HG02970 (cell line): ENCODE results near the gene HCCS.

ENCODE experiments used
- ATAC-seq: cut with Tn5 transposase; IDR thresholded peaks from one replicate; pipeline ENCODE4 v1.9.1; 2021; ENCODE audit warnings: mild to moderate bottlenecking, moderate library complexity, moderate number of reproducible peaks; ENCODE audit not compliant: unreplicated experiment, low FRiP score

HCCS gene

DNA sequence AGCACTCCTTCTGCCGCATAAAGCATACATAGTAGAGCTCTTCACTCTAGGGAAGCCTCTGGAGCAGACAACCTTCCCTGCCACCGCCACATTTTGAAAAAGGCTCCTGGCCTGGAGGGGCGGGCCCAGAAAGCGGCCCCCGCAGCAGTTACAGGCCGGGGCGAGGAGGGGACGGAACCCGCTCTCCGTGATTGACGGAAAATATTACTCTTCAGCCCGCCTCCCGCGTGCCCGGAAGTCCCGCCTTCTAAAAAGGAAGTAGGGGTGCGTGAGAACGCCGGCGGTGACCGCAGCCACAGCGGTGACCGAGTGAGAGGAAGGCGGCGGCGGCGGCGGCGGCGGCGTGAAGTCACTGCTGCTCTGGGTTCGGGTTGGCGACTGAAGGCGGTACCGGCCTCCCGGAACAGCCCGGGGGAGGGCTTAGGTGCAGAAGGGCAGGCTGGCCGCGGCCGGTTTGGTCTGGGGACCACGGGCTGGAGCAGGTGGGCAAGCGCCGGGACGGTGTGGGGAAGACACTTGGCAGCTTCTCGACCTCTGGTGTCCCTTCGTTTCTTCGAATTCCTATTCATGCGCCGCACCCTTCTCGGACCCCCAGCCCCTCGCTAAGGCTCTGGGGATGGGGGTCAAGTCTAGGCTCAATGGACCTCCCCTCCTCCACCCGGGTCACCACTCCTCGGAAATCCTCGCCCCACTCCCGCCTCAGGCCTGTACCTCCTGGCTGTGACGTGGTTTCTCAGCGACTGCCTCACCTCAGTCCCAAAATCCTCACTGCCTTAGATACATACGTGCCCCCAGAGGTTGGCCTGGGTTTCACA lies at the start of gene HCCS:
Gene HCCS, plus strand, starts transcription at position 296 of the 815 bp plus-strand sequence. CDS start 729 bp downstream, outside the sequence.
- ATAC-seq = peak; percentile 84

DNA sequence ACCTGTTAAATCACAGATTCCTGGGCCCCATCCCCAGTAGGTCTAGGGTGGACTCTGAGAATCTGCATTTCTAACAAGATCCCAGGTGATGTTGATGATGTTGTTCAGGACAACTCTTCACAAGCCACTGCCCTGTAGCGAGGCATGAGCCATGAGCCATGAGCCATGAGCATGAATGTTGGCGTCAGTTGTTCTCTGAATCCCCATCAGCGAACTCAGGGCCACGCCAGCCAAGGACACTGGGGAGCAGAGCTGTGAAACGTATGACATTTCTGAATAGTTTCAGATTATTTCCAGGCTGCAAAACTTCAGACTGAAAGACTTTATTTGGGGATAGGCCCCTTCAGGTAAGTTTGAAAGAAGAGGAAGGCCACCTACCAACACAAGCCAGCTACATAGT lies 46.9 kb upstream of the HCCS start:
- ATAC-seq = no peak

DNA sequence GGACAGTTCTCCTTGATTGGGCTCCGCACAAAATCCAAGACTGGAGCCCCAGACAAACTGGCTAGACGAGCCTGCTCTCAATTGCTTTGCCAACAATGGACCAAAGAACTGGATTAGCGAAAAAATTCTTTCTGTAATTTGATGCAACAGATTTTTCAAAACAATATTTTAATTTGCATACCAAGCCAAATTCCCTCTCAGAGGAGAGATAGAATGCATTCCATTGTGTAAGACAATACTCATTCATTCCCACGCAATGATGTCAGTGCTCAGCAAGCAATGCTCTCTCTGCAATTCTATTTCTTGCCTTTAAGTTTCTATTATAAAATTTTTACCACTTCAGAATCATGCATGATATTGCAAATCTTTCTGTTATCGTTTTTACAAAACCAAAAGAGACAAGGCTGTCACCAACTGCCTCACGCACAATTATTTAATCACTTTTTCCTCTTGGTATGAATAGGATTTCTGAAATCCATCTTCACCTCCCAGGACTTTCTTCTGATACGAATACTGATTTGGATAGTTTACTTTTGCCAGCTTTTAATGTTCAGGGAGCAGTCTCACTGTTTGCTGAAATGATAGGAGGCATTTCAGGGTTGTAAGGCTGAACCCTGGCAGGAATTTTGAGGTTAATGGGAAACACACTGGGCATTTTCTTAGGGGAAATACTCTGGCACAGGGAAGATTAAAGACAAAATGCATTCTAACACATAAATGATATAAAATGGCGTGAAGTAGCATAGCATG lies 46.1 kb upstream of the HCCS start:
- ATAC-seq = no peak

DNA sequence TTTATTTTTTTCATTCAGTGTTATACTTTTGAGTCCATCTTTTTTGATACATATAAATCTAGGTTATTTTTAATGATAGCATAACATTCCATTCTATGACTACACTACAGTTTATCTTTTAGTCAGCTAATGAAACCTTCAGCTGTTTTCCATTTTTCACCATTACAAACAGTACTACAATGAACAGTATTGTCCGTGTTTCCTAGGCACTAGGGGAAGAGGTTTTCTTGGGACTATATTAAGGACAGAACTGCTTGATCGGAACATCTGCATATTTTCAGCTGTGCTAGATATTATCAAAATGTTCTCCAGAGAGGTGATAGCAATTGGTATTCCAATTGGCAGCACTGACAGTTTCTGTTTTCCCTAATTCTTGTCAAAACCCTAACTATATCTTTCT lies 44.3 kb upstream of the HCCS start:
- ATAC-seq = no peak

DNA sequence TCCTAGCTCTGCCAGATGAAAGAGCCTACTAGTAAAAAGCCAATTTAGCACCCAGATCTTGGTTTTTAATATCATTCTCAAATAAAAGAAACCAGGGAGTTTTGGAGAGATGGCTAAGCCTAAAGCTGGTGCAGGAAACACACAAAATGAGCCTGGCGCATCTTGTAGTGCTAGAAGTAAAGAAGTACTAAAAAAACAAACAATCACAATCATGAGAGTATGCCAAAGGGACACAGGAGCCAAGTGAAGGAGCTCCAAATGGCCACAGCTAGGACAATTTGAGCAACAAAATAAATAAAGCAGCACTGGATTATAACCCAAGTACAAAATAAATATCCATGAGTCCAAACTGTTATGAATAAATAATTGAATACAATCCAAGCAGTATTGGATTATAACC lies 37.8 kb upstream of the HCCS start:
- no peak for ATAC-seq

DNA sequence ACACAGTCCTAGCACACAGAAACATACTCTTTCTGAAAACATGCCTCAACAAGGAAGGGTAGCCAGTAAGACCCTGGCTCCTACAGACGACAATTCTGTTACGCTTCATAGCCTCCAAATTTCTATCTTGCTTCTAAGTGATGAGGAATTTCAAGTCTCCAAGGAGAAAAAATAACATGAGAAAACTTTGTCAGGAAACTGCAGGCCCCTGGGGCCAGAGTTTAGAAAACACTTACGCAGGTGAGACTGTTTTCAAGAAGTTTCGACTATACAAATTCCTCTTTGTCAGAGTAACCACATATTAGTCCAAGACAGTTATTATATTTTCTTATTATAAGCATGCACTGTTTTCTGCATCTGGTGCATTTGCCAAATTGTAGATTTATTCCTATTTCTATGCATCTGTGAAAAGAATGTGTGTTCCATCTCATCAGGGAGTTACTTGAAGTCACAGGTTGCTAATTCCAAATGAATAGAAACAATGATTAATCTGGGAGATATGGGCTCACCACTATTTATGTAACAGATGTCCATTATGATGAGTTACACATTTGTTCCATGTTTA lies 30.3 kb upstream of the HCCS start:
- ATAC-seq = no peak

DNA sequence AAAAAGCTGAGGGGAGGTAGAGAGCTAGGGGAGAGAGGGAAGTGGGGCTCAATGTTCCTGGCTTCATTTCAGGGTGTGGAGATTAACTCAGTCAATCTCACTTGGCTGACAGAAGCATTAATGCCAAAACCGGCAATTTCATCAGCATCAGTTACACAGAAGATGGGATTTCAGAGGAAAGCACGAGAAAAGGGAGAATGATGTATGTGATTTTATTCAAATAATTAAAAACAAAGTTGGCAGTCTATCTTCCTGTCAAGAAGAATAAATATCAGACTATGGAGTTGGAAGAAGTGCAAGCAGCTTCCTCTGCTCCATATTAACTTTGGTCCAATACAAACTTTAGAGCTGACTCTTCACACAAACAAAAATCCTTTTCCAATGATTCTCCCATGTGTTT lies 29.6 kb upstream of the HCCS start:
- ATAC-seq = no peak

DNA sequence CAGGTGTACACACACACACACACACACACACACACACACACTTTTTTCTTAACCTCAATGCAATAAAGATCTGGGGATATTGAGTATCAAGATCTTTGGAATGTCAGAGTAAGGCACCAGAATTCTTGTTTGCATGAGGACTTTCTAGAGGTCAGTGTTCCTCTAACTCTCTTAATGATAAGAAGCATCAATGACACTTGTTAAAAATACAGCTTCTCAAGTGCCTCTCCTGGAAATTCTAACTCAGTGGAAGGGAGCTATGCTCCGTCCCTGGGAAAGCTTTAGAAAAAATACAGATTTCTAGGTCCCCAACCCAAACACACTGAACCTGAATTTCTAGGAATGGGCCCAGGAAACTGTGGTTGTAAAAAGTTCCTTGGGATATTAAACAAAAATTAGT lies 25.8 kb upstream of the HCCS start:
- no peak for ATAC-seq

DNA sequence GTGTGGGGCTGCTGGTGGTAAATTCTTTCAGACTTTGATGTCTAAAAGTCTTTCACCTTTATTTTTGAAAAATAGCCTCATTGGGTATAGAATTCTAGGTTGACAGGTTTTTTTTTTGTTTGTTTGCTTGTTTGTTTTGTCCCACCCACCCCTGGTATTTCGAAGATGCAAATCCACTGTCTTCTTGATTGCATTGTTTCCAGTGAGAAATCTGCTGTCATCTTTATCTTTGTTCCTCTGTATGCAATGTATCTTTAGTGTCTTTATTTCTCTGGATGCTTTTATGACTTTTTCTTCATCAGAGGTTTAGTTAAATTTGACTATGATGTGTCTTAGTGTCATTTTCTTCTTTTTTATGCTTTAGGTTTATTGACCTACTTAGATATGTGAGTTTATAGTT lies 21.3 kb upstream of the HCCS start:
- no peak for ATAC-seq

DNA sequence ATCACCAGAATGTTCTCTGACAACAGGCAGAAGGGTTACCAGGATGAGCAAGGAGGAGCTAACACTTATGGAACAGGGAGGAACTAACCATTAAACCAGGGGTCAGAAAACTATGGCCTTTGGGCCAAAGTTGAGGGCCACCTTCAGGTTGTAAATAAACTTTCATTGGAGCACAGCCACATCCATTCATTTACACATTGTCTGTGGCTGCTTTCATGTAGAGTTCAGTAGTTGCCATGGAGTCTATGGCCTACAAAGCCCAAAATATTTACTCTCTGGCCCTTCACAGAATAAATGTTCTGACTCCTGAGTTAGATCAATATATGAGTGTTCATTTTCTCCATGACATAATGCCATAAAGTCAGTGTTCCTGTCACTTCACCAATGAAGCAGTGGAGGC lies 13.2 kb upstream of the HCCS start:
- no peak for ATAC-seq

DNA sequence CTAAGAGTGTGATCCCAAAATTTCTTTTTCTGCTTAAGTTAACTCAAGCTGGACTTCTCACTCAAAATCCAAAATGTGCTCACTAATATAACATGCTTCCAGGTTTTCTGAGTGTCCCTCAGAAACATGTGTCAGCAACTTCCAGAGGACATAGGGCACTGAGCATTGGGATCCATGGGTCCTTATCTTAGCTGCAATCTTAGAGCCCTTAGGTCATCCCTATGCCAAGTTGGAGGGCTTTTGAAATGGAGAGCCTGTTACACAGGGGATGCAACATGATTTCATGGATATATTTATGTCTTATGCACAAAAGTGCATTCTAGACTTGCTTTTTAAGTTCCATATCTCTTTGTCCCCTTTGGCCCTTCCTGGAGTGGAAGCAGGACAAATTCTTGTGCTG lies 11.7 kb upstream of the HCCS start:
- no peak for ATAC-seq

DNA sequence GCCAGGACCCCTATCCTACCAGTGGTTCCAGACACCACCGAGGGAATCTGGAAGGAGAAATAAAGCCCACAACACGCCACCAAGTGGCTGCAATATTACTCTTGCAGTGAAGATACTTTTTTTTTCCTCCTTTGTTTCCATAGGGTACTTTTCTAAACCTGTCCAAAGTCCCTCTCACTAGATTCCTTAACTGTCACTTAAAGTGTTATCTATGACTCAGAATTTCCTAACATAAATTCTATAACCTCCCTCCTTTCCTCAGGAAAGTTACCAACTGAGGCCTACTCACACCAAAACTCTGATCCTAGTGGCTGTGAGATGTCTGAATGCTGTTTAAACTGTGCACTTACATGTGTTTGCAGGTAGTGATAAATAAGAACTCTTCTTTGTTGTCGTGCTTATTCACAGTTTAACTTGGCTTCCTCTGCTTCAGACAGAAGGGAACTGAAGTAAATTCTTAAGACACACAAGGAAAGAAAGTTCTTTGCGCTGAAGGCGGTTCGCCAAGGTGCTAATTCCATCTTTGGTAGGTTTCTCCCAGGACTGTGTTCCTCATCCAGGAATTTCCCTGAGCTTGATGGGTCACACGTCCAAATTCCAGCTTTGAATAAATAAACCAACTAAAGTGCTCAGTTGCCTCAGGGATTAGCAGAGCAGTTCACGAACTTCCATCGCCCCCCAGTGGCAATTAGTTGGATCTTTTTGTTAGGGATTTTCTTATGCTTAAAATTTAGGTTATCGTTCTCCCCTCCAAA lies 10.7 kb upstream of the HCCS start:
- ATAC-seq = no peak

DNA sequence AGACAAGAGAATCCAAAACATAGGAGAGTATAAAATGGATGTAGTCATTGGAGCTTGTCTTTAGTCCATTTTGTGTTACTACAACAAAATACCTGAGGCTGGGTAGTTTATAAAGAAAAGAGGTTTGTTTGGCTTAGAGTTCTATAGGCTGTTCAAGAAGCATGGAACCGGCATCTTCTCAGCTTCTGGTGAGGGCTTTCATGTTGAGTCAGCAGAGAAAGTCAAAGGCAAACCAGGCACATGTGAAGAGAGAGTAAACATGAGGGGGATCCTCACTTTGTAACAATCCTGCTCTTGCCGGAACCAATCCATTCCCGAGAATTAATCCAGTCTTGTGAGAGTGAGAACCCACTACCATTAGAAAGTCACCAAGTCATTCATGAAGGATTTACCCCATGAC lies 8.1 kb upstream of the HCCS start:
- no peak for ATAC-seq

DNA sequence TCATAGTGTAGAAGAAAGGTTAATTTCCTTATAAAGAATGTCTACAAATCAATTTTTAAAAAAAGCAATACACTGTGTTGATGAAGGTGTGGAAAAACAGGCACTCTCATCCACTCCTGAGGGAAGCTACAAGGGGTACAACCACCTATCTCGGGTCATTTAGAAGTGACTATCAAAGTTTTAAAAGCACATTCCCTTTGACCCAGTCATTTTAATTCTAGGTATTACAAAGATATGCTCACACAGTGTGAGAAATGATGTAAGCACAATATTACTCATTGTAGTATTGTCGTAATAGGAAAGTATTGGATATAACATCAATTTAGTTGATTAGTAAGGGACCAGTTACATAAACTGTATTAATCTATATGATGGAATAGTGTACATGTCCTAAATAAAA lies 7.4 kb upstream of the HCCS start:
- ATAC-seq = no peak

DNA sequence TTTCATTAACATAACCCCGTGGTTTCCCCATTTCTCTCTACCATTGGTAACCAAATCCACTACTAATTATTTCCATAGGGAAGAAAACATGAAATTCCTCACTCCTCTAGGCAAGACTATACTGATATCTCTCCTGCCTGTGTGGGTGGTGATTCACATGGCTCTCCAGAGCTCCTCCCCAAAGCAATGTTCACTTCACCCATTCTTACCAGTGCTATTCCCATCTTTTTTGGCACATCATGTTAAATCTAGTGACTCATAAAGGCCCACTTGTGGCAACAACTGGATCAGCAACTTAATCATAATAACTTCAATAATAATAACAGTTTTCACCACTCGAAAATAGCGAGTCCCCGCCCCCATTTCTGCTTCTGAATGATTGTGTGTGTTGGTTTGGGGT lies 6.1 kb upstream of the HCCS start:
- no peak for ATAC-seq

DNA sequence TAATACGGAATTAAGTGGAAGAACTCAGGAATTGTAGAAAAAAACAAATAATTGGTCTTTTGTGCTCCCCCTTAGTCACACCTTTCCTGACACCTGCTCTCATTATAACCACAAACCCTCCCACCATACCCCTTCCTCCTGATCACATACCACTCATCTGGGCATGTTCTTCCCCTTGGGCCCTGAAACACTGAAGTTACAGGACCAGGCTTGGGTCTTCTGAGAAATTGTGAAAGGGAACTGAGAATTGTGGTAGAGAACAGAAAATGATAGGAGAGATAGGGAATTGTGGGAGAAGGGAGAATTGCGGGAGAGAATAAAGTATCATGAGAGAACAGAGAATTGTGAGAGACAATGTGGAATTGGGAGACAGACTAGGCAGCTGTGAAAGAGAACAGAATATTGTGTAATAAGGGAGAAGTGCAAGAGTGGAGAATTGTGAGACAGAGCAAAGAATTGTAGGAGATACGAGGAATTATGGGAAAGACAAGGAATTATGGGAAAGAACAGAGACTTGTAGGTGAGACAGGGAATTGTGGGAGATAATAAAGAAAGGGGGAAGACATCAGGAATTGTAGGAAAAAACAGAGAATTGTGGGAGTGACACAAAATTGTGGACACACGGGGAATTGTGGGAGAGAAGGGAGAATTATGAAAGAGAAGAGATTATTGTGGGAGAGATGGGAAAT lies 2.7 kb upstream of the HCCS start:
- no peak for ATAC-seq

DNA sequence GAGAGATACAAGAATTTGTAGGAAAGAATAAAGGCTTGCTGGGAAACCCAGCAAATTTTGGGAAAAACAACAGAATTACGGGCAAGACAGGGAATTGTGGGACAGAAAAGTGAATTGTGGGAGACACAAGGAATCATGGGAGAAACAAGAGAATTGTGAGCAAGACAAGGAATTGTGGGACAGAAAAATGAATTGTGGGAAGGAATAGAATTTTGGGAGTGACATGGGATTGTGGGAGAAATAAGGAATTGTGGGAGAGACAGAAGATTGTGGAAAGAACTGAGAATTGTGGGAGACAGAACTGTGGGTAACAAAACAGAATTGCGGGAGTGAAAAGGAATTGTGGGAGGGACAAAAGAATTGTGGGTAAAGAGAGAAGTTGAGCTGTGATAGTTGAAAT lies 1.2 kb upstream of the HCCS start:
- ATAC-seq = no peak

DNA sequence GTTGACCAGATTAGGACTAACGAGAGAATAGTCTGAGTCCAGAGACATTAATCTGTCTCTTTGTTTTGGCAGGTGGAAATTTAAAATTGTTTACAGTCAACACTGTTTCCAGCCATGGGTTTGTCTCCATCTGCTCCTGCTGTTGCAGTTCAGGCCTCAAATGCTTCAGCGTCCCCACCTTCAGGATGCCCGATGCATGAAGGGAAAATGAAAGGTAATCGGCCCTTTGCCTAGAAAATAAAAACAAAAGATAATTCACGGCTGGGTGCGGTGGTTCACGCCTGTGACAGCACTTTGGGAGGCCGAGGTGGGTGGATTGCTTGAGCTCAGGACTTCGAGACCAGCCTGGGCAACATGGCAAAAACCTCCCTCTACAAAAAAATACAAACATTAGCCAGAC lies 815 bp downstream of the HCCS start:
- no peak for ATAC-seq

DNA sequence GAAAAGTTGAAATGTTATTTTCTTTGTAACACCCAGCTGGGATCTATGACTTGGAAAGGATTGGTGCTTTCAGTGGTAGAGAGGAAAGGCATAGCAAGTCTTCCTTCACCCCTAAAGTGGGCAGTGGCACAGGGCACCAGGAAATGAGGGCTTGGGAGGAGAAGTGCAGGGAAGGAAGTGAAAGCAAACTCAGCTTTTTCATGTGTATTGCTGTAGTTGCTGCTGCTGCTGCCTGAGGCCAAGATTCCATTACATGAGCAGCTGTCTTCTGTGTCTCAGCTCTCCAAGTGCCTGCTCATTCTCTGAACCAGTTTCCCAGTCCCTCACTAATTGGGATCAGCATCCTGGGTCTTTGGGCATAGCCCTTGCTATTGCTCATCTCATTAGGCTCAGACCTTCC lies 2.6 kb downstream of the HCCS start:
- ATAC-seq = no peak

DNA sequence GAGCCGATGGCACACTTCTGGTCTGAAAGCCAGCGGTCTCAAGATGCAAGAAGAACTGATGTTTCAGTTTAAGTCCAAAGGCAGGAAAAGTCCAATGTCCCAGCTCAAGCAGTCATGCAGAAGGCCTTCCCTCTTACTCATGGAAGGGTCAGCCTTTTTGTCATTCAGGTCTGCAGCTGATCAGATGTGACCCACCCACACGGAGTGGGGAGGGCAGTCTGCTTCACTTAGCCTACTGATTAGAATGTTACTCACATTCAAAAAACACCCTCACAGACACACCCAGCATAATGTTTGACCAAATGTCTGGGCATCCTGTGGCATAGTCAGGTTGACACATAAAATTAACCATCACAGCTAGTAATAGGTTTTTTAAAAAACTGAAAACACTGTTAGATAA lies 6.6 kb downstream of the HCCS start:
- ATAC-seq = no peak
